Right lobe of liver (tissue), 6 donors: Measurements from ENCODE around the gene NCKAP1. TPM values are rescaled to one million over a fixed set of nuclear protein-coding genes. Genes with fewer than 3 reads are reported as not detected.
"Not testable (repeated sequence)": the region's sequence is repeated elsewhere in the genome, so short reads cannot be mapped to it uniquely, and the experiment has no call there.

Experiments used
- ATAC-seq, 4 donors: fragments of 200-7000 bp; cut with Tn5 transposase; one replicate each; pipeline ENCODE4 v1.9.1; 2020; ENCODE audit warnings: mild to moderate bottlenecking in 4 of 4, moderate library complexity in 4 of 4
- DNase-seq, 3 donors: peaks; one replicate each; pipeline ENCODE4 v3.0.0-alpha.2; 2020
- H3K27ac ChIP-seq, 3 donors: fragments of 200-600 bp; one replicate each; pipeline ENCODE4 v1.8.0; 2022
- H3K27me3 ChIP-seq, 2 donors: fragments of 200-600 bp; one replicate each; pipeline ENCODE4 v1.8.0; 2022
- H3K36me3 ChIP-seq, 4 donors: fragments of 200-600 bp; sonication (generic) in 1 of 4; one replicate each; pipeline versions ENCODE4 v1.5.1 to v1.8.0; 2017 to 2022; ENCODE audit warnings: control low read depth in 1 of 4
- H3K4me1 ChIP-seq, 4 donors: fragments of 200-600 bp; sonication (generic) in 1 of 4; one replicate each; pipeline versions ENCODE4 v1.5.1 to v1.8.0; 2017 to 2022; ENCODE audit warnings: control low read depth in 1 of 4
- H3K4me3 ChIP-seq, 3 donors: fragments of 200-600 bp; one replicate each; pipeline ENCODE4 v1.8.0; 2022
- H3K9me3 ChIP-seq, 4 donors: fragments of 200-600 bp; sonication (generic) in 1 of 4; one replicate each; pipeline versions ENCODE4 v1.5.1 to v1.8.0; 2017 to 2022; ENCODE audit warnings: control low read depth in 1 of 4
- POLR2A ChIP-seq: fragments of 450-650 bp; IDR thresholded peaks from one replicate; pipeline ENCODE4 v1.6.1; 2017; ENCODE audit warnings: antibody characterized with exemption, mild to moderate bottlenecking
- WGBS: methylation state at CpG from one replicate; pipeline ENCODE4 v1.1.6; 2018; ENCODE audit warnings: low coverage, low lambda C conversion rate; ENCODE audit not compliant: insufficient coverage; ENCODE audit errors: missing lambda C conversion rate; 5-methylcytosine and 5-hydroxymethylcytosine counted together
- intact Hi-C, 2 donors: fragments of 100-400 bp; cut with DNase I; formaldehyde crosslinking; loops; one replicate each; pipeline versions ENCODE4 v1.11.2 to v1.14.1; 2022
- total RNA-seq, 6 experiments: library from RNA; depleted of rRNA in 2 of 6; stranded (reverse); fragments of >200 nt in 2 of 6; fragmentation: NEBNext Ultra II Directional in 3 of 6; extraction: Animal tissue kit (Norgen Biotek cat#: 25700) in 3 of 6; gene quantifications; one replicate each; pipeline versions ENCODE4 v1.1.0 to v1.2.4, GENCODE V29; 2016 to 2023
- TF ChIP-seq, protein P1 (sequence below), 4 donors: fragments of 200-600 bp in 3 of 4; fragments of 450-650 bp in 1 of 4; IDR thresholded peaks; one replicate each; pipeline versions ENCODE4 v1.5.1 to v1.8.0; 2016 to 2022; ENCODE audit warnings: antibody characterized with exemption in 4 of 4, mild to moderate bottlenecking in 2 of 4
- donor health status: DM: no; HTN: yes; CAD: no.
- donor health status: DM: no; HTN: no; CAD: no.
- donor health status: DM: no; HTN: no; CAD: no.
- donor health status: DM: no; HTN: yes; CAD: no.
- donor health status: DM: no; HTN: yes; CAD: no.

The NCKAP1 gene
- total RNA-seq, 6 experiments from 2014 or later: 31.9 to 50.3 (median 43.3) TPM

DNA sequence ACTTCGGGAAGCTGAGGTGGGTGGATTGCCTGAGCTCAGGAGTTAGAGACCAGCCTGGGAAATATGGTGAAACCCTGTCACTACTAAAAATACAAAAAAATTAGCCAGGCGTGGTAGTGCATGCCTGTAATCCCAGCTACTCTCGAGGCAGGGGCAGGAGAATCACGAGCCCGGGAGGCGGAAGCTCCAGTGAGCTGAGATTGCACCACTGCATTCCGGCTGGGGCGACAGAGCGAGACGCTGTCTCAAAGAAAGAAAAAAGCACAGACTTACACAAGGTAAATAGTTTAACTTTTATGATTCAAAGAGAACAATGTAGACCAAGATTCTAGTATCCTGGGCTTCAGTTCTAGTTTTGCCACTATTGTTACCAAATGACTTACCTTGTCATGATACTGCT lies 37.4 kb downstream of the NCKAP1 start:
- no peak overlapping the region for H3K27ac ChIP-seq
- DNase-seq (no peak), ATAC-seq (no peak)
- no peak overlapping the region for H3K4me3 ChIP-seq
- intact Hi-C loops: no loop called here
- H3K4me1 ChIP-seq: no peaks in the 10 kb centered on the region
- no peak for TF ChIP-seq POLR2A
- TF ChIP-seq, protein P1, sequence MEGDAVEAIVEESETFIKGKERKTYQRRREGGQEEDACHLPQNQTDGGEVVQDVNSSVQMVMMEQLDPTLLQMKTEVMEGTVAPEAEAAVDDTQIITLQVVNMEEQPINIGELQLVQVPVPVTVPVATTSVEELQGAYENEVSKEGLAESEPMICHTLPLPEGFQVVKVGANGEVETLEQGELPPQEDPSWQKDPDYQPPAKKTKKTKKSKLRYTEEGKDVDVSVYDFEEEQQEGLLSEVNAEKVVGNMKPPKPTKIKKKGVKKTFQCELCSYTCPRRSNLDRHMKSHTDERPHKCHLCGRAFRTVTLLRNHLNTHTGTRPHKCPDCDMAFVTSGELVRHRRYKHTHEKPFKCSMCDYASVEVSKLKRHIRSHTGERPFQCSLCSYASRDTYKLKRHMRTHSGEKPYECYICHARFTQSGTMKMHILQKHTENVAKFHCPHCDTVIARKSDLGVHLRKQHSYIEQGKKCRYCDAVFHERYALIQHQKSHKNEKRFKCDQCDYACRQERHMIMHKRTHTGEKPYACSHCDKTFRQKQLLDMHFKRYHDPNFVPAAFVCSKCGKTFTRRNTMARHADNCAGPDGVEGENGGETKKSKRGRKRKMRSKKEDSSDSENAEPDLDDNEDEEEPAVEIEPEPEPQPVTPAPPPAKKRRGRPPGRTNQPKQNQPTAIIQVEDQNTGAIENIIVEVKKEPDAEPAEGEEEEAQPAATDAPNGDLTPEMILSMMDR (IDR thresholded peaks at IDR 0.05): no peak
- WGBS: 98% methylated on average over 10 of the region's 10 CpGs
- no peaks in the 10 kb centered on the region for H3K27me3 ChIP-seq
- no peaks in the 10 kb centered on the region for H3K9me3 ChIP-seq
- peaks cover 0 to 22% (median 4%) of the 10 kb centered on the region in 4 donors for H3K36me3 ChIP-seq

DNA sequence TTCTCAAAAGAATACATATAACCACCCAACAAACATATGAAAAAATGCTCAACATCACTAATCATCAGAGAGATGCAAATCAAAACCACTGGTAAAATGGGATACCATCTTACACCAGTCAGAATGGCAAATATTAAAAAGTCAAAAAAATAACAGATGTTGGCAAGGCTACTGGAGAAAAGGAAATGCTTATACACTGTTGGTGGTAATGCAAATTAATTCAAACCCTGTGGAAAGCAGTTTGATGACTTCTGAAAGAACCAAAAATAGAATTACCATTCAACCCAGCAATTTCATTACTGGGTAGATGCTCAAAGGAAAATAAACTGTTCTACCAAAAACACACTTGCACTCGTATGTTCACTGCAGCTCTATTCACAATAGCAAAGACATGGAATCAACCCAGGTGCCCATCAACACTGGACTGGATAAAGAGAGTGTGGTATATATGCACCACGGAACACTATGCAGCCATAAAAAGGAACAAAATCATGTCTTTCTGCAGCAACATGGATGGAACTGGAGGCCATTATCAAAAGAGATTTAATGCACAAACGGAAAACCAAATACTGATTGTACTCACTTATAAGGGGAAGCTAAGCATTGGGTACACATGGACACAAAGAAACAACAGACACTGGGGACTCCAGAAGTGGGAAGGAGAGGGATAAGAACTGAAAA lies 38.8 kb downstream of the NCKAP1 start:
- H3K4me3 ChIP-seq: no peak overlapping the region
- no peak for ATAC-seq
- H3K9me3 ChIP-seq: no peaks in the 10 kb centered on the region
- no peaks in the 10 kb centered on the region for H3K4me1 ChIP-seq
- no peaks in the 10 kb centered on the region for H3K27me3 ChIP-seq
- no peak for DNase-seq
- TF ChIP-seq, protein P1 (IDR thresholded peaks at IDR 0.05): no peak
- TF ChIP-seq POLR2A: no peak
- H3K36me3 ChIP-seq: peaks cover 0 to 27% (median 4%) of the 10 kb centered on the region in 4 donors
- 98% methylated on average over 3 of the region's 3 CpGs for WGBS
- intact Hi-C loops: no loop called here
- H3K27ac ChIP-seq: no peak overlapping the region

DNA sequence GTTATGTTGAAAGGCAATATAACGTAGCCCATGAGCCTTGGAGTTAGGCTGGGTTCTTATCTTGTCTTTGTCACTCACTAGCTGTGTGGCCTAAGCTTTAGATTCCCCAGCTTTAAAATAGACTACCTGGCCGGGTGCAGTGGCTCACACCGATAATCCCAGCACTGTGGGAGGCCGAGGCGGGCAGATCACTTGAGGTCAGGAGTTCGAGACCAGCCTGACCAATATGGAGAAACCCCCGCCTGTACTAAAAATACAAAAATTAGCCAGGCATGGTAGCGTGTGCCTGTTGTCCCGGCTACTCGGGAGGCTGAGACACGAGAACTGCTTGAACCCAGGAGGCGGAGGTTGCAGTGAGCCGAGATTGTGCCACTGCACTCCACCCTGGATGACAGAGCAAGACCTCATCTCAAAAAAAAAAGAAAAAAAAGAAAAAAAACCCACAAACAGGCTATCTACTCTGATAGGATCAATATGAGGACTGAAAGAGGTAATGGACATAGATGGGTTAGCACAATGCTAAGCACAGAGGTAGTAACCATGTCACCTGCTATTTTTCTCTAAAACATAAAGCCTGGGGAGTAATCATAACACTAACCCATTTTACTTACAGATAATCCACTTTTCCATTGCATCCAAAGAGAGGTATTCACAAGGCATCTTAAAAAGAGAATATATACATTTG lies 43.9 kb downstream of the NCKAP1 start:
- WGBS: 93% methylated on average over 13 of the region's 13 CpGs
- ATAC-seq: no peak
- TF ChIP-seq, protein P1 (IDR thresholded peaks at IDR 0.05): no peak
- TF ChIP-seq POLR2A: no peak

GRCh38 chr2:182982941-182983340 lies 55.3 kb downstream of the NCKAP1 start:
- Histone ChIP-seq H3K4me1 (no peaks in the 10 kb centered on the region), H3K36me3 (peaks cover 0 to 10% (median 4%) of the 10 kb centered on the region in 4 donors), H3K4me3 (no peak overlapping the region), H3K27me3 (no peaks in the 10 kb centered on the region), H3K9me3 (no peaks in the 10 kb centered on the region), H3K27ac (no peak overlapping the region)
- ATAC-seq (no peak), DNase-seq (no peak)
- WGBS: 54% methylated on average over 2 of the region's 2 CpGs
- intact Hi-C loops: loop anchor here in 1 of 2 donors (10.0 kb wide), 1 partner anchor 218 kb away; no protein-coding TSS in a partner anchor
- no peak for TF ChIP-seq POLR2A
- TF ChIP-seq, protein P1 (IDR thresholded peaks at IDR 0.05): no peak

More for the DNA sequence above, 43.9 kb downstream of the NCKAP1 start:
- no peaks in the 10 kb centered on the region for H3K9me3 ChIP-seq
- no peak for DNase-seq
- no peaks in the 10 kb centered on the region for H3K4me1 ChIP-seq
- no peak overlapping the region for H3K27ac ChIP-seq
- H3K4me3 ChIP-seq: no peak overlapping the region
- intact Hi-C loops: no loop called here
- H3K27me3 ChIP-seq: no peaks in the 10 kb centered on the region
- H3K36me3 ChIP-seq: peaks cover 0 to 22% (median 3%) of the 10 kb centered on the region in 4 donors

- intact Hi-C loops: loop anchor here in 1 of 2 donors (10.0 kb wide), 1 partner anchor 217 kb away; no protein-coding TSS in a partner anchor
- WGBS: 77% methylated on average over 4 of the region's 4 CpGs
- ATAC-seq: not testable (repeated sequence)
Observed at GRCh38 chr2:182981475-182981874, 56.8 kb downstream of the NCKAP1 start.

More at GRCh38 chr2:182981475-182981874, 56.8 kb downstream of the NCKAP1 start:
- H3K4me1 ChIP-seq, H3K27me3 ChIP-seq, H3K4me3 ChIP-seq, H3K9me3 ChIP-seq, DNase-seq, H3K27ac ChIP-seq: not testable (repeated sequence)
- H3K36me3 ChIP-seq: peaks cover 0 to 17% (median 2%) of the 10 kb centered on the region in 4 donors
